ENCODE measurements around the gene S100Z.
"Not testable (repeated sequence)": the region's sequence is repeated elsewhere in the genome, so short reads cannot be mapped to it uniquely, and the experiment has no call there.

- not testable (repeated sequence) for TF ChIP-seq POLR2A, CTCF (IDR thresholded peaks at IDR 0.05)
Measured at GRCh38 chr5:76855501-76855900, 5.7 kb downstream of the S100Z start.
